Hepatocyte (in vitro differentiated cells): Measurements from ENCODE around the gene SPECC1L. TPM values are rescaled to one million over a fixed set of nuclear protein-coding genes. Genes with fewer than 3 reads are reported as not detected.

Source experiments
- DNase-seq: peaks from one replicate; pipeline ENCODE4 v3.0.0-alpha.2; 2016; ENCODE audit warnings: low spot score
- H2AFZ ChIP-seq: fragments of 200-600 bp; sonication (generic); 2 replicates; pipeline ENCODE4 v1.6.0; 2016; ENCODE audit warnings: antibody characterized with exemption, mild to moderate bottlenecking
- H3K27ac ChIP-seq: fragments of 200-600 bp; sonication (generic); 2 replicates; pipeline ENCODE4 v1.5.1; 2016; ENCODE audit warnings: mild to moderate bottlenecking
- H3K27me3 ChIP-seq: fragments of 200-600 bp; sonication (generic); 2 replicates; pipeline ENCODE4 v1.6.1; 2016
- H3K36me3 ChIP-seq: fragments of 200-600 bp; sonication (generic); replicated peaks from 2 replicates; pipeline ENCODE4 v1.5.1; 2016; ENCODE audit warnings: low read depth; ENCODE audit not compliant: insufficient read depth
- H3K4me1 ChIP-seq: fragments of 200-600 bp; sonication (generic); 2 replicates; pipeline ENCODE4 v1.5.1; 2016; ENCODE audit warnings: mild to moderate bottlenecking, moderate library complexity; ENCODE audit not compliant: insufficient read depth
- H3K4me2 ChIP-seq: fragments of 200-600 bp; sonication (generic); 2 replicates; pipeline ENCODE4 v1.6.0; 2016
- H3K4me3 ChIP-seq: fragments of 200-600 bp; sonication (generic); 2 replicates; pipeline ENCODE4 v1.5.1; 2016; ENCODE audit warnings: mild to moderate bottlenecking
- H3K79me2 ChIP-seq: fragments of 200-600 bp; sonication (generic); 2 replicates; pipeline ENCODE4 v1.6.0; 2017; ENCODE audit warnings: mild to moderate bottlenecking
- H3K9me2 ChIP-seq: fragments of 200-600 bp; sonication (generic); replicated peaks from 2 replicates; pipeline ENCODE4 v1.6.0; 2017; ENCODE audit warnings: mild to moderate bottlenecking; ENCODE audit not compliant: insufficient read depth
- H3K9me3 ChIP-seq: fragments of 200-600 bp; sonication (generic); 2 replicates; pipeline ENCODE4 v1.5.1; 2016; ENCODE audit warnings: low read depth, mild to moderate bottlenecking
- H4K20me1 ChIP-seq: fragments of 200-600 bp; sonication (generic); 2 replicates; pipeline ENCODE4 v1.6.0; 2016; ENCODE audit warnings: mild to moderate bottlenecking; ENCODE audit not compliant: insufficient read depth, poor library complexity, severe bottlenecking
- CTCF ChIP-seq: fragments of 200-600 bp; sonication (generic); IDR thresholded peaks from 2 replicates; pipeline ENCODE4 v1.5.1; 2016; ENCODE audit warnings: antibody characterized with exemption, mild to moderate bottlenecking; ENCODE audit not compliant: poor library complexity
- EZH2 ChIP-seq: fragments of 200-600 bp; sonication (generic); IDR thresholded peaks from 2 replicates; pipeline ENCODE4 v1.6.1; 2016; ENCODE audit warnings: antibody characterized with exemption, mild to moderate bottlenecking, borderline replicate concordance
- EZH2phosphoT487 ChIP-seq: fragments of 200-600 bp; sonication (generic); IDR thresholded peaks from one replicate; pipeline ENCODE4 v1.6.1; 2018; ENCODE audit warnings: antibody characterized with exemption, mild to moderate bottlenecking, low read depth, moderate library complexity; ENCODE audit not compliant: unreplicated experiment, severe bottlenecking
- whole genome bisulfite sequencing: methylation state at CpG from one replicate; pipeline ENCODE4 v1.1.6; 2016; ENCODE audit warnings: low lambda C conversion rate; ENCODE audit errors: missing lambda C conversion rate; 5-methylcytosine and 5-hydroxymethylcytosine counted together
- polyA plus RNA-seq: library from polyadenylated mRNA; unstranded; fragments of >200 nt; fragmentation: Nextera tagmentation; extraction: Ambion mirVana; gene quantifications from 2 replicates; pipeline ENCODE4 v1.2.1, GENCODE V29; 2016
- total RNA-seq: library from RNA; depleted of rRNA; stranded (reverse); fragments of >200 nt; gene quantifications from 2 replicates; pipeline ENCODE4 v1.2.3, GENCODE V29; 2014

Gene SPECC1L
- total and polyA plus RNA-seq, 2 experiments from 2014 or later, result 13.0 to 28.3 TPM

DNA sequence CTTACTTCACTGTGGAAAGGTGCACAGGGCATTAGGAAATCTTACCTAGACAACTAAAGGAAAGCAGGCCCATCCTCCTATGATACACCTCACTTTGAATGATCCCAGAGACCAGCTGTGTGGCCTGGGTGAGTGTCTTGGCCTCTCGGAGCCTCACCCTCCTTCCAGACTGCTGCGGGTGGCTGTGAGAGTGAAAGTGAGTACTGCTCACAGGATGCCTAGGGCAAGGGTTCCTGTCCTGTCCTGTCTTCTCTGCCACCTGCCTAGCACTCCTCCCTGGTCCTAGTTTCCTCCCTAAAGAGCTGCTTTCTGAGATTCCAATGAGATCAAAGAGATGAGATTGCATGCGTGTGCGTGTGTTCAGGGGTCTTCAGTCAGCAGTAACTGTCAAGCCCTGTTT, 137.3 kb downstream of the SPECC1L start:
- H3K9me3 ChIP-seq, result no peaks in the 10 kb centered on the region
- H3K79me2 ChIP-seq, result peaks cover 22% of the 10 kb centered on the region
- H3K4me2 ChIP-seq, result no peak overlapping the region
- WGBS, result 82% methylated on average over 4 of the region's 4 CpGs
- peaks cover 8% of the 10 kb centered on the region for H4K20me1 ChIP-seq
- DNase-seq, result no peak
- TF ChIP-seq EZH2, result no peak
- no peak overlapping the region for H2AFZ ChIP-seq
- H3K9me2 ChIP-seq, result no peaks in the 10 kb centered on the region
- no peaks in the 10 kb centered on the region for H3K27me3 ChIP-seq
- peaks cover 17% of the 10 kb centered on the region for H3K4me1 ChIP-seq
- H3K36me3 ChIP-seq, result no peaks in the 10 kb centered on the region
- H3K4me3 ChIP-seq, result no peak overlapping the region
- no peak overlapping the region for H3K27ac ChIP-seq

- Histone ChIP-seq H3K36me3 (no peaks in the 10 kb centered on the region), H3K4me1 (peaks cover 9% of the 10 kb centered on the region), H2AFZ (no peak overlapping the region), H3K79me2 (peaks cover 22% of the 10 kb centered on the region), H3K9me3 (no peaks in the 10 kb centered on the region), H3K4me3 (no peak overlapping the region), H3K4me2 (no peak overlapping the region), H3K27ac (no peak overlapping the region), H4K20me1 (peaks cover 6% of the 10 kb centered on the region), H3K9me2 (no peaks in the 10 kb centered on the region), H3K27me3 (no peaks in the 10 kb centered on the region)
- no peak for TF ChIP-seq CTCF
- TF ChIP-seq EZH2, result no peak
- TF ChIP-seq EZH2phosphoT487, result no peak
- WGBS, result 88% methylated on average over 7 of the region's 7 CpGs
- no peak for DNase-seq
Observed at GRCh38 chr22:24408630-24409029, 138.0 kb downstream of the SPECC1L start.

DNA sequence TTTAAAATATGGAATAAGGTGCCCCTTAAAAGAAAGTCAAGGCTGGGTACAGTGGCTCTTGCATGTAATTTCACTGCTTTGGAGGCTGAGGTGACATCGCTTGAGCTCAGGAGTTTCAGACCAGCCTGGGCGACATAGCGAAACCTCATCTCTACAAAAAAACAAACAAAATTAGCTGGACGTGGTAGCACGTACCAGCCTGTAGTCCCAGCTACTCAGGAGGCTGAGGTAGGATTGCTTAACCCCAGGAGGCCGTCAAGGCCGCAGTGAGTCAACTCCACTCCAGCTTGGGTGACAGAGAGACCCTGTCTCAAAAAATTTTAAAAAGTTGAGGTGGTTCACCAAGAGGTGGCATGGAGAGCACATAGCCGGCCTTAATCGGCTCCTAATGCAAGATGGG, 139.1 kb downstream of the SPECC1L start:
- Histone ChIP-seq H3K27ac (no peak overlapping the region), H3K9me2 (no peaks in the 10 kb centered on the region), H3K27me3 (no peaks in the 10 kb centered on the region), H3K79me2 (peaks cover 22% of the 10 kb centered on the region), H3K4me3 (no peak overlapping the region), H3K36me3 (no peaks in the 10 kb centered on the region), H3K4me1 (peaks cover 8% of the 10 kb centered on the region), H3K4me2 (no peak overlapping the region), H2AFZ (no peak overlapping the region), H4K20me1 (peaks cover 4% of the 10 kb centered on the region), H3K9me3 (no peaks in the 10 kb centered on the region)
- WGBS, result 91% methylated on average over 9 of the region's 9 CpGs
- DNase-seq, result no peak
- TF ChIP-seq CTCF, result no peak
- no peak for TF ChIP-seq EZH2phosphoT487
- no peak for TF ChIP-seq EZH2

GRCh38 chr22:24410110-24410856, 139.7 kb downstream of the SPECC1L start:
- peaks cover 16% of the 10 kb centered on the region for H3K79me2 ChIP-seq
- peaks cover 8% of the 10 kb centered on the region for H3K4me1 ChIP-seq
- TF ChIP-seq CTCF (no peak), EZH2phosphoT487 (no peak), EZH2 (no peak)
- no peak overlapping the region for H2AFZ ChIP-seq
- DNase-seq, result no peak
- peaks cover 4% of the 10 kb centered on the region for H4K20me1 ChIP-seq
- H3K27me3 ChIP-seq, result no peaks in the 10 kb centered on the region
- H3K36me3 ChIP-seq, result no peaks in the 10 kb centered on the region
- 85% methylated on average over 8 of the region's 8 CpGs for WGBS
- H3K9me3 ChIP-seq, result no peaks in the 10 kb centered on the region
- H3K4me2 ChIP-seq, result no peak overlapping the region
- no peak overlapping the region for H3K4me3 ChIP-seq
- H3K9me2 ChIP-seq, result no peaks in the 10 kb centered on the region
- H3K27ac ChIP-seq, result no peak overlapping the region
